GM19452 (cell line): ENCODE results near the gene CCNT2.
A peak's percentile ranks its signal among the peaks of the same experiment; 100 is the strongest.
"Not testable (repeated sequence)": the region's sequence is repeated elsewhere in the genome, so short reads cannot be mapped to it uniquely, and the experiment has no call there.

Experiments
- ATAC-seq: cut with Tn5 transposase; IDR thresholded peaks from one replicate; pipeline ENCODE4 v1.9.1; 2021; ENCODE audit not compliant: unreplicated experiment

The CCNT2 gene

DNA sequence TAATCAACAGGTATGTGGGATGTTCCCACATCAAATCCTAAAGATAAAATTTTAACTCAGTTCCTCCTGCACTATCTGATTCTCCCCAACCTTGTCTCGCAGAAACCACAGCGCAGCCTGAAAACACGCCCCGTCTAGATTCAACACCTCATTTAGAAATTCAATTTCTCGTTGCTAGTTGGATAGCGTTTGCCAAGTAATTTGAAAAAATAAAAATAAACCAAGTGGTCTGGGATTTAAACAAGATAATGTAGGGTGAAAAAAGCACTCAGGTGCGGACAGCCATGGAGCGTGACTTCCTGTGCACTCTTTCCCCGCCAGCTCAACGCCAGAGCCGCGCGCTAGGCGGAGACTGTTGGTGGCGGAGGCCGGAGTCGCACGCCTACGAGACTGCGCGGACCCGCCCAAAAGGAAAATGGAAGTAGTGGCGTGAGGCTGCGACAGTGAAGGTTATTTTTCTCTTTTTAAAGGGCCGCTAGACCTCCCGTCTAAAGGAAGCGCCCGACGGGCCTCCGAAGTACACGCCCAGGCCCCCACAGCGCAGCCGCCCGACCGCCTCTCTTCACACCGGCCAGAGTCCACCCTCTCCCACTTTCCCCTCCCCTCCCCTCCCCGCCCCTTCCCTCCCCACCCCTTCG is 615 bp upstream of the CCNT2 start:
- peak; percentile 79 for ATAC-seq

DNA sequence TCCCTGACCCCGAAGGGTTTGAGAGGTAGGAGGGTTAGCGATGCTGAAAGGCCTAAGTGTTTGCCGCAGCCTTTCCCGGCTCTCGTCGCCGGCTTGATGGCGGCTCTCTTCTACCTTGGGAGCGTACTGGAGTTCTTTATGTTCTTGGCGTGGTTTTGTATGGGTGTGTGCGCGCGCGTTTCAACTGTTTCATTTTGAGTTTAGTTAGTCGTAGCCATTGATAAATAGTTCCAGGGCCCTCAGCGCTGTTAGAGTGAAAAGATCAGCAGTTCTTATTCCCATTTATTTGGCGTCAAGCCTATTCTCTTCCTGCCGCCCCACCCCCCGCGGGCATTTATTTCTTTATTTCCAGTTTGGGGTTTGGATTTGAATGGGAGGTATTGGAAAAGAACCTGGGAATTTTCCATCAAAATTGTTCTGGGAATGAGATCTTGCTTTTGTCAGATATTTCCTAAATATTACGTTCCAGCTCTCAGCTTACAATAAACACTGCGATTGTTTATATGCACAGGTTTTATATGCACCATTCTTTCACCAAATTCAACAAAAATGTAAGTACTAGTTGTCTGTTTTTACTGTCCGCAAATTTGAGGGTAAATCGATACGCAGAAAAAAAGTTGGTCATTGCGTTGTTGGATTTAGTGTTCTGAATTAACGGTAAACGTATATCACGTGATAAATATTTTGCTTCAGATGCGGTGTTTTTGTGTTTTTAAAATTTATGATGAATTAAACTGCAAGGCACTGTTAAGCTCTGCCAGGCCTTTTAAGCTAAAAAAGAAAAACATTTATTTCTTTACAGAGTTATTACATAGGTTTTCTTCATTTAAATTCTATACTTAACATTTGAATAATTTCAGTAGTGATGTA is 954 bp downstream of the CCNT2 start:
- ATAC-seq, result no peak

DNA sequence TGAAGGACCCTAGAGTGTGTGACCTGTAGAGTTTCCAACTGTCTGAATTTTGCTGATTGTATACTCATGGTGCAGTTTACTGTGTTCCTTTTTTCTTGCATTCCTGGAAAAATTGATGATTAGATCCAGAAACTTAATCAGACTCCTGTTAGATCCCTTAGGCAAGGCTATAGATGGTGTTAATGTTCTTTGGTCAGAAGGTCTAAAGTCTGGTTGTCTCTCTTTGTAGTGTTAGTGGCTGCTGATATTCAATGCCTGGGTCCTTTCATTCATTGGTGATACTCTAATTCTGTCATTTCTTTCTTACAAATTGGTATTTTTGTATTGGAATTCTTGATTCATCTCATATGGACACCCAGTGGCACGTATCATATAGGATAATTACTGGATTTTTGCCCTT is 6.3 kb downstream of the CCNT2 start:
- ATAC-seq, result no peak

DNA sequence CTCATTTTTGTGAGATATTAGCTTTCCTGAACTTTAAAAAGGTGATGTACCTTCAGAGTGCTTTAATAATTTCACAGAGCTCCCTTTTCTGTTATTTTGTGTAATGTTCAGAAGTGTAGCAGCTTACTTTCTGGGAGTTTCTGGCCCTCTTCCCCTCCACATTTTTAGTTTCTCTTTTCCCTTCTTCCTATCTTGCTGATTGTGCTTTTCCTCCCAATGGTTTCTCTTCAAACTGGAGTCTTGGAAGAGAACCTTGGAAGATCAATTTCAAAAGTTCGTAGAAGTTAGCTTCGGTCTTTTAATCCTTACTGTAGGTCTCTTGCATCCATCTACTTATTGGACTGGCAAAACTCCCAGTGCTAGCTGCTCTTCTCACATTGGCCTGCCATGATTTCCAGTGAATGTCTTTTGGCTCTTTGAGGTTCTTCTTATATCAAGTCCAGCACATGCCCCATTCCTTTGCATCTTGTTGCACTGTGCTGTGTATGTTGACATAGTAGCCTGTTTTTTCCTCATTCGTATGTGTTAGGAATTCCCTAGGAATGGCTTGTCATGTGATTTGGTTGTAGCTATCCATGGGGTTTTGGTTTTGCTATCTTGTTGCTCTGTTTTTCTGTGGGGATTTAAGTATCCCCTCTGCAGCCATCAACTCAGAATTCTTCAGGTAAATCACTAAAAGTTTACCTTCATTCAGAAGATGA is 7.8 kb downstream of the CCNT2 start:
- ATAC-seq, result no peak

DNA sequence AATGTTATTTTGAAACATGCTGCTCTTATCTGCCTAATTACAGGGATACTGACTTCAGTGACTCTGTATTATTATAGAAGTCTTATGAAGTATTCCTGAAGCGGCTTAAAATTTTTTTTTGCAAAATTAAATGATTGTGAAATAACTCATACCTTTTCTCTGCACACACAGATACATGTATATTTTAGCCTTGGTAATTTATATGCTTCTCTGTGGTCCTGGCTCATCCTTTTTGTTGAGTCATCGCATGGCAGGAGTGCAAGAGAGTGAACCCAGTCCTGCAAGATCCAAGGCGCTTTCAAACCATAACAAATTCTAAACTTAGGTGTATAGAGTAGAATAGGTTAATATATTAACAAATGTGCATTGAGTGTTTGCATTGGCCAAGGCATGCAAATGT is 8.6 kb downstream of the CCNT2 start:
- ATAC-seq, result no peak

DNA sequence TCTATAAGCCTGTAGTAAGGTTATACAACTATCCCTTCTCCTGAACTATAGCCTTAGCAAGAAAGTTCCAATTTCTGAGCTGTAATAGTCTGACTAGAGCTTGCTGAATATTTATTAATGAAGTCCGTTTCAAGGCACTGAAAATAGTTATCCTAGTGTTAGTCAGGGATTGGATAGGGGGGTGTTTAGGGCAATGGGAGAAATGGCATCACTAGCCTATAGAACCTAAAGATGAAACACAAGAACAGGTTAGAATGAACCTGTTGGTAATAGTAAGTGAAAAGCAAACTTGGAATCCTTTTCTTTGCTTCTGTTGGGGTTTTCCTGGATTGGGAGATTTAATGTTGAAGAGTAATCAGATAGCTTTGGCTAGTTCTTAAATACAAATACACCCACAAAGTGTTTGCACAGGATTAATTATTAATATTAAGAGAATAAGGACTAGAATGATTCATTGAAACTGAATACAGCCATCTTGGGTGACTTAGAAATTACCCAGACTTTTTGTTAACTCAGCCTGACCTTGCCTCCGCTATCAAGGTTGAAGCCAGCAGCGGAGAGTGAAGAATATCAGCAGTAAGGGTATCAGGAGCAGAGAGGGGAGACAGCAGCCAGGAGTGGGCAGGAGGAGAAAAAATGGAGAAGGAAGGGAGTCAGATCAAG is 14.4 kb downstream of the CCNT2 start:
- no peak for ATAC-seq

DNA sequence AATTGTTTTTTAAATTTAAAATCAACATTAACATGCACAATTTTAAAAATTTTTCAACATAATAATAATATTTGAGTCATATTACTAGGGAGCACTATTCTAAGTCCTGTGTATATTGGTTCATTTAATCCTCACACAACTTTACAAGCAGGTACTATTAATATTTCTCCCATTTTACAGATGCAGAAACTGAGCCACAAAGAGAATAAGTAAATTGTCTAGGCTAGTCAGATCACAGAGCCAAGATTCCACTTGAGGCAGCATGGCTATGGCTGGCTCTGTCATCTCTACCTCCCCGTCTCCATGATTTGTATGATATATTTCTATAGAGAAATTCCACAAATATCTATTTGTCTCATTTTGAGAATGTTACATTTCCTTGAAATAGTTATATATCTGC is 15.1 kb downstream of the CCNT2 start:
- no peak for ATAC-seq

DNA sequence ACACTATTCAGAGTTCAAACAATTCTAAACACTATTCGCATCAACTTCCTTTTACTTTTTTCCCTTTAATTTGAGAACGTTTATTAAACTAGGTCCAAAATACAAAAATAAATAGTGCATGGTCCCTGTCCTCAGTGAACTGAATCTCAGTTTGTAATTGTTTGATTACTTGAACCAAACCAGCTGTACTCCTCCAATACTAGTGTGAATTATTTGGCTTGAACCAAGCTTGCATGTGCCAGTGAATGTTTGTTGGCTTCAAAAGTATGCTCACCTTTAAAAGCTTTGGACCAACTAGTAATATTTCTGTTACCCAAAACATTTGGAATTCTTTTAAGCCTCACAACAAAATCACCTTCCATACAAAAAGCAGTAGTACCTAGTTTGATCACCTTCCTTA is 15.5 kb downstream of the CCNT2 start:
- no peak for ATAC-seq

DNA sequence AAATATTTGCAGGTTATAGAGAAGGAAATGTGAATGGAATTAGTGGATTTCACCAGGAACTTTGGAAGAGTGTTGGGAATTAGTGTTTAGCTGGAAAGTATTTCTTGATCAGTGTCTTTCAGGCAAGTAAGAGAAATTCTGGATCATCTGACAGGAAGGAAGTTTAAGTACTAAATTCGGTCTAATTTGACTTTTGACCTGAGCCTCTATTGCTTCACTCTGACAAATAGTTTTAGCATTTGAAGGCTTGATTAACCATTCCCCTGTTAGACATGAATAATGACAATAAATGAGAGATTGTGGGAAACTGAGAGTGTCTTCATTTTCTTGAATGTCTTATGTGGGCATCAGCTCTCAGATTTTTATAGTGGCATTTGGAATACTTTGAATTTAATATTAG is 16.0 kb downstream of the CCNT2 start:
- no peak for ATAC-seq

DNA sequence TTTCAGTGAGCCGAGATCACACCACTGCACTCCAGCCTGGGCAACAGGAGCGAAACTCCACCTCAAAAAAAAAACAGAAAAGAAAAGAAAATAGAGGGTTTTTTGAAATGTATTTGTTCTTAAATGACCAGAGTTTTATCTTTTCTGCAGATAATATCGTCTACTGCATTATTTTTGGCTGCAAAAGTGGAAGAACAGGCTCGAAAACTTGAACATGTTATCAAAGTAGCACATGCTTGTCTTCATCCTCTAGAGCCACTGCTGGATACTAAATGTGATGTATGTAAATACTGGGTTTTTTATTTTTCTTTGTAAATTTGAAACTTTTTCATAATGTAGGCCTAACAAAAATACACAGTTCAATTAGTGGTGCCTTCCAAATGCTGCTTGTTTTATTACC is 18.1 kb downstream of the CCNT2 start:
- no peak for ATAC-seq

DNA sequence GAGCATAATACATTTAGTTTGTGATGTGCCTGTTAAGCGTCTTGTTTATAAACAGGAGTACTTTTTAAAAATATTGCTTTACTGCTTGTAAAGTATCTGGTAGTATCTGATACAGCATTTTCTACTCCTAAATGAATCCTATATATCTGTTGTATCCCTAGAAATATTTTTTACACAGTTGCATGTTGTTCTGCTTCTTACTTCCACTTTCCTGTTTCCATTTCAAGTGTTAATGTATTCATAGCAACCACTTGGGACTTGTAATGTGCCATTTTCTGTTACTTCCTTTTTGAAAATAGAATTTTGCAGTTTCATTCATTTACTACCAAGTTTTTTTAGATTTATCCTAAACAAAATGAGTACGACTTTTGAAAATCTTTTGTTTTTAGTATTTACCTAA is 24.9 kb downstream of the CCNT2 start:
- peak; percentile 73 for ATAC-seq

DNA sequence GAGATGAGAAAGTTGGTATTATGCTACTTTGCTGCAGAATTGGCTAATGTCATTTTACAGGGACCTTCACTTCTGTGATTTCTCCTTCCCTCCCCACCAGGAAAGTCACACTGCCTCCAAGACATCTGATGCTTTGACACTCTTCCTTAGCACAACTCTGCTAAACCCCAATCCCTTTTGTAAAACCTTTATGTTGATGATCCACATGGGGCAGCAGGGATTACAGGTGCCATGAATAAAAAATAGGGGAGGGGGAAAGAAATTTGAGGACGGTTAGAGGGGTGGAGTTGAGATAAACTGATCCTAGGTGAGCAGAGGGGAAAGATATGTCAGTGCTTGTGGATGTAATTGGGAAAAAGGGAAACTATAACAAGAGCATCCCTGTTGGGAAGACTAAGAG is 26.4 kb downstream of the CCNT2 start:
- no peak for ATAC-seq

DNA sequence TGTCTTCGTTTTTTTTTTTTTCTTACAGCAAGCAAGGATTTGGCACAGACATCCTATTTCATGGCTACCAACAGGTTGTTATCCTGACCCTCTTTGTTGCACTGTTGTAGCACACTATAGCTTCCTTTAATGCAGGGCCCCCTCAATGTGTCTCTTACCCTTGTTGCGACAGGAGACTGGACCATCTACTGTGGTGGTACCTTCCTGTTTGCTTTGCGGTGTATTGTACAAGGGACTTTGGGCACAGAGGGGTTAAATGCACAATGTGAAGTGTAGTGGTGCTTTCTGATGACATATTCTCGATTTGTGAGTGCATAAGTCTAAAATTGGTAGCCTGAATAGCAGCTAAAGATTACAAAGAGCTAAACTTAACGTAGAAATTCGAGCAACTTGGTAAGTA is 27.5 kb downstream of the CCNT2 start:
- no peak for ATAC-seq

DNA sequence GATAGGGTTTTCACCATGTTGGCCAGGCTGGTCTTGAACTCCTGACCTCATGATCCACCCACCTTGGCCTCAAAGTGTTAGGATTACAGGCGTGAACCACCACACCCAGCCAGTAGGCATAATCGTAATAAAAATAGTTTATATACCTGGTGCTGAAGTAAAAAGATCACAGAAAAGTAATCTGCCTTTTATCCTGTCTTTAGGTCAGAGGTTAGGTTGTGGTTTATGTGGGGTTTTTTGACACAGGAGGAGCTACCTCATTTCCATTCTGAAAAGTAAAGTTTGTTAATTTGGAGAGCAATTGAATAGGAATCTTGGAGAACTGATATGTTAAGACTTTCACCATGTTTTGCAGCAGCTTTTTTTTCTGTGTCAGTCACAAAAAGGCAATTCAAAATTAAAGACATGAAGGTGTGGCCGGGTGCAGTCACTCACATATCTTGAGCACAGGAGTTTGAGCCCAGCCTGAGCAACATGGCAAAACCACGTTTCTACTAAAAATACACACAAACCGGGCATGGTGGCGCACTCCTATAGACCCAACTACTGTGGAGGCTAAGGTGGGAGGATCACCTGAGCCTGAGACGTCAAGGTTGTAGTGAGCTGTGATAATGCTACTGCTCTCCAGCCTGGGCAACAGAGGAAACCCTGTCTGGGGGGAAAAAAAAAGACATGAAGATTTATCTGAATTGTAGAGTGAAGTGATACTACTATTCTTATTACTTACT is 31.5 kb downstream of the CCNT2 start:
- no peak for ATAC-seq

DNA sequence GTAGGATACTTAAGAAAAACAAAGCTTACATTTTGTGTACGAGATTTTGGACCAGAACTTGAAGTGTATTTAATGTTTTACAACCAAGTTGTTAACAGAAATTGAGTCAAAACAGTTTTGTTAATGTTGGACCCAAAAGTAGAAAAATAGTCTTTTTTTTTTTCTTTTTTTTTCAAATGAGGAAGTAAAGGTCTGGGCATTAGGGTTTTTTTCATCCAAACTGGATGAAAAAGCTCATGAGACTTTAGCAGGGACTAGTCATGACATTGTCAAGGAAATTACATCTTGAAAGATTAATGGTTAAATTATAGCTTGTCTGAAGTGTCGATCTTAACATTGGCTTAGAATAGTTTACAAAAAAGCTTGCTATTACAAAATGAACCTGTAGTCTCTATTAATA is 32.3 kb downstream of the CCNT2 start:
- no peak for ATAC-seq

DNA sequence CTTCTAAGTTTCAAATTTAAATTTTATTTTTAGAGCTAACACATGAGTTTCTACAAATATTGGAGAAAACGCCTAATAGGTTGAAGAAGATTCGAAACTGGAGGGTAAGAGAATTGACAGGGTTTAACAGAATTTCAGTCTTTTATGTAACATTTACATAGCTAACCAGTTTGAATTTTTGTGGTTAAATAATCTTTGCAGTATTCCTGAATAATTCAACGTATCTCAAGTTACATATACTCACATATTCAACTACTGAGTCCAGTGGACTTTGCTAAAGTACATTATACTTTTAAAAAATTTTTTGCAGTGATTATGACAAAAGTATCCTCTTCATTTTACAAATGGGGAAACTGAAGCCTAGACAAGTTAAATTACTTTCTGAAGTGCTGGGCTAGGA is 34.0 kb downstream of the CCNT2 start:
- ATAC-seq, result no peak

DNA sequence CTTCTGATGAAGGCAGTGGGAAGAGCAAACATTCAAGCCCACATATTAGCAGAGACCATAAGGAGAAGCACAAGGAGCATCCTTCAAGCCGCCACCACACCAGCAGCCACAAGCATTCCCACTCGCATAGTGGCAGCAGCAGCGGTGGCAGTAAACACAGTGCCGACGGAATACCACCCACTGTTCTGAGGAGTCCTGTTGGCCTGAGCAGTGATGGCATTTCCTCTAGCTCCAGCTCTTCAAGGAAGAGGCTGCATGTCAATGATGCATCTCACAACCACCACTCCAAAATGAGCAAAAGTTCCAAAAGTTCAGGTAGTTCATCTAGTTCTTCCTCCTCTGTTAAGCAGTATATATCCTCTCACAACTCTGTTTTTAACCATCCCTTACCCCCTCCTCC is 35.4 kb downstream of the CCNT2 start:
- no peak for ATAC-seq

DNA sequence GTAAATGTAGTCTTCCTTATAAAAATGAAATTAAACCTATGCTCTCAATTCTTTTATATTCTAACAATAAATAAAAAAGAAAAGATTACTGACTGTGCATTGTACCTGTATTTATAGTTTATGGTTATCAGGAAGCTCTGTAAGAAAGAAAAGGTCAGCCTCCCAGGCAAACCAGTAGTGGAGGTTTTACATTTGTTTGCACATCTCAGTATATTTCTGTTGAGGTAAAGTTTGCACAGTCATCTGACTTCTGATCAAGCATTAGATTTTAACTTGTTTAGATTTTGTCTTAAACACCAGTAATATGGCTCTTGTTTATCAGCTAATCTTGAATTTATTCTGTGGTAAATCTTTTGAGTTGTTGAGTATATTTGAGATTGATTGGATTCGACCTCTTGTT is 37.1 kb downstream of the CCNT2 start:
- no peak for ATAC-seq

DNA sequence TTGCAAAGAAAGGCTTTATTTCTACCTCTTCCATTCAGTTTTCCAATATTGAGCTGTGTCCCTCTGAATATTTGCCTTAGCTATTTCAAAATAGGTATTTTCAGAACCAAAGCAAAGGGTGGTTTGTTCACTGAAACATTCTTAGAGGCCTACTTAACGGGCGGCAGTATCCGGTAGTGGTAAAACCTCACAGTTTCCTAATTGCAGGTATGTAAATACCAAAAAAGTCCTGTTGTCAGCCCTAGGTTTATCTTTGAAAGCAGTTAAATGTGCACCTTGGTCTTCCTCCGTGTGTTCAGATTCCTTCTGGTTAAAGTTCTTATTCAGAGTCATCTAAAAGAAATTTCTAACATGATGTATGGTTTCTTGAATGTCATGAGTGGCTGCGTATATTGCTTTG is 38.9 kb downstream of the CCNT2 start:
- ATAC-seq, result no peak

DNA sequence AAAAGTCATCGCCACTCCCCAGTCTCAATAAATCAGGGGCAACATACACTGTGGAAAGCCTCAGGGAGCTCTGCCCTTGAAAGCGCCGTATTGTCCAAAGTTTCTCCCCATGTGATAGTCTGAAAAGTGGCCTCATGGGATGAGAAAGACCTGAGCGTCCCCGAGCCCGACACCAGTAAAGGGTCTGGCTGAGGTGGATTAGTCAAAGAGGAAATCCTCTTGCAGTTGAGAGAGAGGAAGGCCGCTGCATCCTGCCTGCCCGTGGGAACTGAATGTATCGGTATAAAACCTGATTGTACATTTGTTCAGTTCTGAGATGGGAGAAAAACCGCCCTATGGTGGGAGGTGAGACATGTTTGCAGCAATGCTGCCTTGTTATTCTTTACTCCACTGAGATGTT is 48.5 kb downstream of the CCNT2 start:
- not testable (repeated sequence) for ATAC-seq
